H9 (cell line): ENCODE results near the gene SERP1. TPM values are rescaled to one million over a fixed set of nuclear protein-coding genes. Genes with fewer than 3 reads are reported as not detected.
"Not testable (repeated sequence)": the region's sequence is repeated elsewhere in the genome, so short reads cannot be mapped to it uniquely, and the experiment has no call there.

Experiments used
- DNase-seq: peaks from one replicate; pipeline ENCODE4 v3.0.0-alpha.2; 2017
- H2AFZ ChIP-seq: one replicate; pipeline ENCODE4 v1.6.1; 2013; ENCODE audit warnings: mild to moderate bottlenecking, low read length, control low read depth, moderate library complexity
- H2AK5ac ChIP-seq: 2 replicates; pipeline ENCODE4 v1.6.1; 2013; ENCODE audit warnings: low read length, control low read depth, mixed read lengths; ENCODE audit not compliant: insufficient read length
- H2BK120ac ChIP-seq: one replicate; pipeline ENCODE4 v1.6.1; 2013; ENCODE audit warnings: low read depth, mild to moderate bottlenecking, low read length, control low read depth, inconsistent platforms; ENCODE audit not compliant: poor library complexity, severe bottlenecking
- H2BK12ac ChIP-seq: 2 replicates; pipeline ENCODE4 v1.6.1; 2013; ENCODE audit warnings: low read length, control low read depth, mixed read lengths, low read depth; ENCODE audit not compliant: insufficient read length
- H2BK15ac ChIP-seq: 2 replicates; pipeline ENCODE4 v1.6.1; 2013; ENCODE audit warnings: low read depth, low read length, control low read depth
- H2BK20ac ChIP-seq: one replicate; pipeline ENCODE4 v1.6.1; 2013; ENCODE audit warnings: low read depth, mild to moderate bottlenecking, low read length, control low read depth, inconsistent platforms; ENCODE audit not compliant: poor library complexity, severe bottlenecking
- H2BK5ac ChIP-seq: 2 replicates; pipeline ENCODE4 v1.6.1; 2013; ENCODE audit warnings: low read length, control low read depth, mixed read lengths; ENCODE audit not compliant: insufficient read length
- H3K14ac ChIP-seq: 2 replicates; pipeline ENCODE4 v1.6.1; 2013; ENCODE audit warnings: low read length, control low read depth; ENCODE audit not compliant: insufficient read depth
- H3K18ac ChIP-seq: 2 replicates; pipeline ENCODE4 v1.6.1; 2013; ENCODE audit warnings: low read depth, mild to moderate bottlenecking, mixed read lengths, low read length, control low read depth; ENCODE audit not compliant: insufficient read length
- H3K23ac ChIP-seq: 2 replicates; pipeline ENCODE4 v1.6.1; 2013; ENCODE audit warnings: low read length, control low read depth, mixed read lengths, low read depth; ENCODE audit not compliant: insufficient read length
- H3K23me2 ChIP-seq: 2 replicates; pipeline ENCODE4 v1.6.1; 2013; ENCODE audit warnings: low read depth, mild to moderate bottlenecking, mixed read lengths, low read length, control low read depth; ENCODE audit not compliant: insufficient read length, poor library complexity, severe bottlenecking
- H3K27ac ChIP-seq: 2 replicates; pipeline ENCODE4 v1.5.1; 2013; ENCODE audit warnings: low read length, control low read depth, mixed read lengths, low read depth; ENCODE audit not compliant: insufficient read length
- H3K27me3 ChIP-seq: 2 replicates; pipeline ENCODE4 v1.6.1; 2013; ENCODE audit warnings: low read length, control low read depth, inconsistent platforms; ENCODE audit not compliant: insufficient read depth
- H3K4ac ChIP-seq: 2 replicates; pipeline ENCODE4 v1.6.1; 2013; ENCODE audit warnings: low read depth, mild to moderate bottlenecking, control low read depth, inconsistent platforms, low read length, moderate library complexity
- H3K4me1 ChIP-seq: 2 replicates; pipeline ENCODE4 v1.6.1; 2013; ENCODE audit warnings: low read length, control low read depth, inconsistent platforms; ENCODE audit not compliant: insufficient read depth
- H3K4me2 ChIP-seq: 2 replicates; pipeline ENCODE4 v1.6.1; 2013; ENCODE audit warnings: low read length, control low read depth, mixed read lengths; ENCODE audit not compliant: insufficient read length, insufficient read depth
- H3K56ac ChIP-seq: 2 replicates; pipeline ENCODE4 v1.6.1; 2013; ENCODE audit warnings: low read depth, mild to moderate bottlenecking, mixed read lengths, low read length, control low read depth; ENCODE audit not compliant: insufficient read length
- H3K79me1 ChIP-seq: 2 replicates; pipeline ENCODE4 v1.6.1; 2013; ENCODE audit warnings: low read depth, mild to moderate bottlenecking, moderate library complexity, low read length, control low read depth, inconsistent platforms; ENCODE audit not compliant: insufficient read depth, poor library complexity, severe bottlenecking
- H3K79me2 ChIP-seq: 2 replicates; pipeline ENCODE4 v1.6.1; 2013; ENCODE audit warnings: low read length, control low read depth, inconsistent platforms; ENCODE audit not compliant: insufficient read depth
- H3K9ac ChIP-seq: 2 replicates; pipeline ENCODE4 v1.6.1; 2013; ENCODE audit warnings: low read length, control low read depth, mixed read lengths; ENCODE audit not compliant: insufficient read length; ENCODE audit errors: extremely low read depth
- H3K9me3 ChIP-seq: one replicate; pipeline ENCODE4 v1.6.1; 2013; ENCODE audit warnings: low read depth, low read length, inconsistent platforms; ENCODE audit not compliant: control insufficient read depth
- H3T11ph ChIP-seq: one replicate; pipeline ENCODE4 v1.6.1; 2013; ENCODE audit warnings: mild to moderate bottlenecking, low read length, control low read depth, inconsistent platforms
- H4K20me1 ChIP-seq: one replicate; pipeline ENCODE4 v1.6.1; 2013; ENCODE audit not compliant: control insufficient read depth, insufficient read length, insufficient read depth
- H4K5ac ChIP-seq: 2 replicates; pipeline ENCODE4 v1.6.1; 2013; ENCODE audit warnings: low read depth, mild to moderate bottlenecking, mixed read lengths, low read length, control low read depth; ENCODE audit not compliant: insufficient read length
- H4K8ac ChIP-seq: replicated peaks from 2 replicates; pipeline ENCODE4 v1.6.1; 2013; ENCODE audit warnings: low read length, control low read depth, mixed read lengths, low read depth; ENCODE audit not compliant: insufficient read length
- H4K91ac ChIP-seq: 2 replicates; pipeline ENCODE4 v1.6.1; 2013; ENCODE audit warnings: low read depth, mild to moderate bottlenecking, moderate library complexity, mixed read lengths, low read length, control low read depth; ENCODE audit not compliant: insufficient read length
- H3K27ac Mint-ChIP-seq, 3 experiments: 2 replicates in 2 of 3; 3 replicates in 1 of 3; pipeline ENCODE4 v1.8.0; 2020 to 2021; ENCODE audit warnings: mixed read lengths in 3 of 3, mild to moderate bottlenecking in 1 of 3, moderate library complexity in 1 of 3
- H3K27me3 Mint-ChIP-seq: 2 replicates; pipeline ENCODE4 v1.8.0; 2021; ENCODE audit warnings: low read depth, mild to moderate bottlenecking, moderate library complexity, mixed read lengths
- H3K36me3 Mint-ChIP-seq, 3 experiments: 2 replicates in 2 of 3; 3 replicates in 1 of 3; pipeline ENCODE4 v1.8.0; 2020 to 2021; ENCODE audit warnings: low read depth in 3 of 3, mixed read lengths in 3 of 3; ENCODE audit not compliant: insufficient read depth in 1 of 3
- H3K4me1 Mint-ChIP-seq, 2 experiments: 2 replicates each; pipeline ENCODE4 v1.8.0; 2020; ENCODE audit warnings: mixed read lengths in 2 of 2
- H3K4me3 Mint-ChIP-seq, 2 experiments: 2 replicates in 1 of 2; 3 replicates in 1 of 2; pipeline ENCODE4 v1.8.0; 2020 to 2021; ENCODE audit warnings: mild to moderate bottlenecking in 2 of 2, mixed read lengths in 2 of 2, moderate library complexity in 1 of 2
- H3K9me3 Mint-ChIP-seq, 2 experiments: 2 replicates in 1 of 2; 3 replicates in 1 of 2; pipeline ENCODE4 v1.8.0; 2020; ENCODE audit warnings: mild to moderate bottlenecking in 2 of 2, mixed read lengths in 2 of 2, moderate library complexity in 1 of 2
- CTCF ChIP-seq: fragments of 200-600 bp; sonication (generic); conservative IDR thresholded peaks from 3 replicates; pipeline ENCODE4 v1.8.0; 2021; ENCODE audit warnings: antibody characterized with exemption, mild to moderate bottlenecking
- WGBS: extraction: QIAGEN DNeasy Blood & Tissue Kit; methylation state at CpG from one replicate; pipeline ENCODE4 v1.1.7; 2013; ENCODE audit warnings: missing lambda C conversion rate, low lambda C conversion rate, mixed read lengths; ENCODE audit not compliant: insufficient read length; ENCODE audit errors: extremely low coverage; 5-methylcytosine and 5-hydroxymethylcytosine counted together
- total RNA-seq: library from RNA; stranded (reverse); gene quantifications from 2 replicates; pipeline ENCODE4 v1.2.1, GENCODE V29; 2021

Gene SERP1
- total RNA-seq, 1 experiment from 2014 or later: 84.8 TPM

GRCh38 chr3:150503402-150504099 lies 42.7 kb downstream of the SERP1 start:
- H3K9me3 ChIP-seq: no peaks in the 10 kb centered on the region
- H2AFZ ChIP-seq: no peak overlapping the region
- H3K23ac ChIP-seq: no peak overlapping the region
- TF ChIP-seq CTCF: peak; percentile 48; the same call in 2 of the 3 replicates
- no peak overlapping the region for H2BK15ac ChIP-seq
- no peak overlapping the region for H3K4ac ChIP-seq
- Mint-ChIP-seq H3K36me3 (peaks cover 11 to 25% (median 16%) of the 10 kb centered on the region in 3 experiments), H3K9me3 (peaks cover 28 to 30% of the 10 kb centered on the region in 2 experiments), H3K4me3 (no peak overlapping the region), H3K4me1 (0 out of 4 replicates have a peak, but pooled peaks cover 0 to 3% of the 10 kb centered on the region in 2 experiments), H3K27me3 (no peaks in the 10 kb centered on the region; the same call in none of the 2 replicates), H3K27ac (peak overlapping the region in 1 of 3 experiments; percentile 30; a peak in 1 of 7 replicates)
- H2BK12ac ChIP-seq: no peak overlapping the region
- H4K8ac ChIP-seq: no peak overlapping the region
- no peak overlapping the region for H4K91ac ChIP-seq
- no peak overlapping the region for H2AK5ac ChIP-seq
- H3K27ac ChIP-seq: no peak overlapping the region
- H2BK20ac ChIP-seq: no peak overlapping the region
- H2BK120ac ChIP-seq: no peak overlapping the region
- no peak overlapping the region for H2BK5ac ChIP-seq
- no peak overlapping the region for H3K56ac ChIP-seq
- H3K27me3 ChIP-seq: no peaks in the 10 kb centered on the region
- H3T11ph ChIP-seq: no peak overlapping the region
- no peak overlapping the region for H3K4me2 ChIP-seq
- peak; percentile 56 for DNase-seq
- WGBS: no CpG with 5 or more reads among the region's 5 CpGs
- H3K4me1 ChIP-seq: no peaks in the 10 kb centered on the region
- no peaks in the 10 kb centered on the region for H3K23me2 ChIP-seq
- H3K9ac ChIP-seq: no peak overlapping the region
- no peaks in the 10 kb centered on the region for H3K79me2 ChIP-seq
- H3K79me1 ChIP-seq: no peaks in the 10 kb centered on the region
- no peak overlapping the region for H3K18ac ChIP-seq
- H4K20me1 ChIP-seq: no peaks in the 10 kb centered on the region
- no peak overlapping the region for H4K5ac ChIP-seq
- no peak overlapping the region for H3K14ac ChIP-seq

- not testable (repeated sequence) for H2BK12ac ChIP-seq, H2AFZ ChIP-seq, H3K18ac ChIP-seq, H3K4me2 ChIP-seq, H2BK15ac ChIP-seq, H3K9me3 ChIP-seq, H3K4ac ChIP-seq, H3K4me3 Mint-ChIP-seq, H3K9ac ChIP-seq, H3K4me1 ChIP-seq, H3K56ac ChIP-seq, H3K27ac Mint-ChIP-seq, H3K27me3 ChIP-seq, H4K91ac ChIP-seq, H3K79me2 ChIP-seq, H4K5ac ChIP-seq, H3K27me3 Mint-ChIP-seq, H3K79me1 ChIP-seq, DNase-seq, H3T11ph ChIP-seq, H3K23me2 ChIP-seq, H2BK120ac ChIP-seq, H4K20me1 ChIP-seq, H3K27ac ChIP-seq, H3K14ac ChIP-seq, H4K8ac ChIP-seq, H2AK5ac ChIP-seq, H2BK5ac ChIP-seq, H3K23ac ChIP-seq, H3K4me1 Mint-ChIP-seq, H2BK20ac ChIP-seq
- Mint-ChIP-seq H3K9me3 (peaks cover 24 to 25% of the 10 kb centered on the region in 2 experiments), H3K36me3 (peaks cover 11 to 25% (median 16%) of the 10 kb centered on the region in 3 experiments)
- no CpG with 5 or more reads among the region's 1 CpG for WGBS
Measured at GRCh38 chr3:150500960-150501359, 45.3 kb downstream of the SERP1 start.
